Erythroblast (primary cell): Measurements from ENCODE around the gene TNIK.

Experiments
- DNase-seq, 2 experiments: peaks; one replicate each; lab custom pipeline; 2025; lab: John Stamatoyannopoulos, UW
- GATA1 ChIP-seq: IDR thresholded peaks from 2 replicates; pipeline ENCODE4 v1.6.1; 2011; ENCODE audit warnings: low read depth, mild to moderate bottlenecking, control low read depth, low read length, moderate library complexity
- POLR2A ChIP-seq: IDR thresholded peaks from 2 replicates; pipeline ENCODE4 v1.6.1; 2011; ENCODE audit warnings: mild to moderate bottlenecking, low read length

TNIK gene

GRCh38 chr3:171410186-171410585 is 50.0 kb downstream of the TNIK start:
- TF ChIP-seq GATA1 (no peak), POLR2A (no peak)
- DNase-seq = no peak

DNA sequence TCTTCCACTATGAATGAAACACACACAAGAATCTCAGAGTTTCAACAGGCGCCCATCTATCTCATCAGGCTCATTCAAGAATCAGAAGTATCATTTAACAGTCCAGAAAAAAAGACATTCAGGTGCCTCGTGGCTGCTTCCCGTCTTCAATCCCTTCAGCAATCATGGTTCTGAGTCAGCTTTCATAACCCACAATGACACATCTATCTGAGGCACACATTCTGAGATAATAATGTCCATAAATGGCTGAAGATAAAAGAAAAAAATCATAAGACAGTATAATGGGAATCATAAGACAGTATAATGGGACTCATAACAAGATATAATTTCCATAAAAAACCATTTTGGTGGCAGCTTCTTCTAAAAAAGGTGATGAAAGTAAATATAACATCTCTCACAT is 52.4 kb downstream of the TNIK start:
- no peak for TF ChIP-seq POLR2A
- peak in 1 of 2 experiments; percentile 17 for DNase-seq

DNA sequence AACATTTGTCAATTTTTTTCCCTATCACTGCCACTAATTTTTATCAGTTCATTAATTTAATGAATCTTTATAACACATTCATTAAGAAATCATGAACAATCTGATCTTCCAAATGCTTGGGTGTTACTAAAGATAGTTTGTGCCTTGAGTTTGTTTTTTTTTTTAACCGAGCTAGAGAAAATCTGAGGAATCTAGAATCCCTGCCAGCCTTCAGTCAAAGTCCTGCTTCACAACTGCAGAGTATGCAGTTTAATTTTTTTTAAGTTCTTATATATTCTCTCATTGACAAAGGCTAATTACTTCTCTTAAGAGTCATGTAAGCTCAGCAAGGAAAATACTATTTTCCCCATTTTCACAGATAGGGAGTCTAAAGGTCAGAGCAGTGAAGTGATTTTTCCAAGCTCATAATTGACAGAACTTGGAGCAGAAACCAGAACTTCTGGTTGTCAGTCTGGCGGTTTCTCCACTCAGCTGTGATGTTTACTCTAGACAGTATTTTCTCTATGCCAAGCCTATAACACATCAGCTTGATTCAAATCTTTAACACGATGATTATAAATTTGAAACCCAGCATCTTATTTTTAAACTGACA is 55.7 kb downstream of the TNIK start:
- TF ChIP-seq POLR2A (no peak), GATA1 (no peak)
- DNase-seq = no peak

DNA sequence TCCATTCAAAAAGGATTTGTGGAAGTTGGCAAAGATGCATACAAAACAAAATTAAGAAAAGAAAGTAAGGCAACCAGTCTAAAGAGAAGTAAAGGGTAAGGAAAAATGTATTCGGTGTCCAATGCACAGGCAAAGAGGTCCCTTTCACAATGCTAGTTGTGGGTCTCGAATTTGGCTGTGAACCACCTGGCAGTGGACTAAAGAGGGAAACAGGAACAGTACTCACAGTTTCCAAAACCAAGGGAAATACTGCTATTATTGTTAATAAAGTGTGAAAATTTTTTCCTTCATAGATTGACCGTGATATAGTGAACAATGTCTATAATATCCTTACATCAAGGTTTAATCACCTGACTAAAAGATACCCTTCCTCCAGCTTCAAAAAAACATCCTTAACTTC is 57.9 kb downstream of the TNIK start:
- DNase-seq = no peak
- TF ChIP-seq POLR2A (no peak), GATA1 (no peak)

GRCh38 chr3:171401432-171401831 is 58.8 kb downstream of the TNIK start:
- TF ChIP-seq POLR2A (no peak), GATA1 (no peak)
- no peak for DNase-seq

- no peak for DNase-seq
- TF ChIP-seq GATA1 (no peak), POLR2A (no peak)
These were observed 60.4 kb downstream of the TNIK start for GRCh38 chr3:171399842-171400241.

DNA sequence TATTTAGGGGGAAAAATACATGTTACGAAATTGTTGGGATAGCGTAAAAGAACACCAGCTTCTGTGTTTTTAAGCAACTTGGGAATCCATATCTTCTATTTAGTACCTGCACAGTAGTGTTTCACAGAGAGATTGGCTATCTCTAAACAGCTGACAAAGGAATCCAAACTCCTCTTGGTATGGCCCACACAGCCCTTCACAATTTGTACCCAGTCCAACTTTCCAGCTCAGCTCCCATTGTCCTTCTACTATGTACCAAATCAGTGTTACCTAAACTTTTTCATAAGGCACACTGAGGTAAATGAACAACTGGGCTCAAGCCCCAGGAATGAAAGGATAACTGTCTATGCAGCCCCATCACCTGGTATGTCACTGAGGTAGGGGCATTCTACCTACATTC is 61.9 kb downstream of the TNIK start:
- DNase-seq = no peak
- TF ChIP-seq GATA1 = no peak
- no peak for TF ChIP-seq POLR2A

- no peak for TF ChIP-seq POLR2A
- TF ChIP-seq GATA1 = no peak
- no peak for DNase-seq
These were observed 63.1 kb downstream of the TNIK start for GRCh38 chr3:171397089-171397488.

- TF ChIP-seq POLR2A (no peak), GATA1 (no peak)
- no peak for DNase-seq
These were observed 64.2 kb downstream of the TNIK start for GRCh38 chr3:171396048-171396447.

DNA sequence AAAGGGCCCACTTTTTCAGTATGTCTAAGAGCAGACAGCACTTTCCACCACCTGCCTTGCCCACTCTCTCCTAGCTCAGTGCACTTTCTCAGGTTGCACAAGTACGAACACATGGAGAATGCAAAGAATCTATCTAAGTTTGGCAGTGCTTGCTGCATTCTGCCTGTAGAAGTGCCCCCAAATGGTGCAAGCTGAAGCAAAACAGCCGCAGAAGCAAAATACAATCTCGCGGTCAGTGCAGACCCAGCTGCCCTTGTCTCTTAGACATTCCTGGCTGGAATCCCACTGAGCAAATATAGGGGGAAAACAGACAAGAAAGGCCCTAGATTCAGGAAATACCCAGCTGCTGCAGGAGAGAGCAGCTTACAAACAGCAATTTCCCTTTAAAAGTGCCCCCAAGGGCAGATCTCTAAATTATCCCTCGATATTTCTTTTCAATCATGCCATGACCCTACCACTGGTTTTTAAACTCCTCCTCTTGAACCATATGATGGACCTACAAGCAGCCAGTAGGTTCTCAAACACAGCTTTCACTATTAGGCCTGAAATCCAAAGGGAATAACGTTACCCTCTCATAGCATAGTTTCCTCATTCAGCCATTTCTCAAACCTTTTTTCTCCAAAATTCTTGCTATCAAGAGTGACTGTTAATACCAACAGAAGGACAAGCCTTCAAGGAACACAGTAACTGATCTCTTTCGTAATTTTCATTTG is 67.0 kb downstream of the TNIK start:
- no peak for DNase-seq
- TF ChIP-seq GATA1 = no peak
- no peak for TF ChIP-seq POLR2A

DNA sequence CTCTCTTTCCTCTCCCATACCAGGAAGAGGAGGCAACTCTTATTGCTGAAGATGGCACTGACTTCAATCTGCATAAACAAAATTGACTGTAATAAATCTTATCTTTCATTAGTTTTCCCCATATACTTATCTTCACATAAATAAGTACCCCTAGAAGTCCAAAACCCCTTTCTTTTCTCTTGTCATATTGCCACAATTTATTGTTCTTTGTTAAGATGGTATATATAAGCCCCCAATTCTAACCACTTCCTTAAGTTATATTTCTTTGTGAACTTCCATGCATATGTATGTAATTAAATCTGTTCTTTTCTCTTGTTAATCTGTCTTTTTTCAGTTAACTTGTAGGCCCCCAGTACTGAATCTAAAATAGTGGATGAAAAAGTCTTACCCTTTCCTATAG is 68.8 kb downstream of the TNIK start:
- TF ChIP-seq POLR2A (no peak), GATA1 (no peak)
- no peak for DNase-seq

DNA sequence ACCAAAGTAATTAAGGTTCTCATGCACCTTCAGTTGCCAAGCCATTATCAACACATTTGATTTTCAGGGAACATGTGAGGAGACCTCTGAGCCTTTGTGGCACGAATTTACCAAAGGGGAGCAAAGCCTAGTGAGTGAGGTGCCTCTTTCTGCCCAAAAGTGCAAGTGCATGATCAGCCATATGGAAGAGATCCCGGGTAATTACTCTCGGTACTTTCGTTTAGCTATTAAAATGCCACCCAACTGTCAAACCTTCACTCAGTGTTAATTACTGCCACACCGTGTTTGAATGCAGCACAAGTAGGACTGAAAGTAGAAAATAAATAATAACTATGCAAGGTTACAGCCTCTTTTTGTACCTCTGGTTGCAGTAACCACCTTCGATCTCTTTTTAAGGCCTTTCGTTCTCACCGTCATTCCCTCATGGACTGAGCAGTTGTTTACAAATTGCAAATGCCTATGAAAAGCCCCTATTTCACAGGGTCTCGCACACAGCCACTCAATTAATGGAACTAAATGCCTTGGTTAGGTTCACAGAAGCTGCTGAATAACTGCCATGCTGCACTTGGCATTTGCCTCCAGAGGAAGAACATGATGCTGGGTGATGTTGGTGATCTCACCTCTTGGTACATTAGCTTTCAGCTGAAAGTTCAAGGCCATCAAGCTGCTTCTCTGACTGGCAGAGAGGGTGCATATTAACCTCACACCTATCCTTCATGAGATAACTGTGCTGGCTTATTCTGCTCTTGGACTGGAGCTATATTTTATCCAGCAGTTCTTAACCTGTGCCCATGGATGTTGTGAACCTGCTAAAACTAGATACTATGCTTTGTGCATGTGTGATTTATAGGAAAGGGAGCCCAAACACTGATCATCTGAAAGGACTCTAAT is 69.9 kb downstream of the TNIK start:
- TF ChIP-seq POLR2A = no peak
- DNase-seq = no peak

DNA sequence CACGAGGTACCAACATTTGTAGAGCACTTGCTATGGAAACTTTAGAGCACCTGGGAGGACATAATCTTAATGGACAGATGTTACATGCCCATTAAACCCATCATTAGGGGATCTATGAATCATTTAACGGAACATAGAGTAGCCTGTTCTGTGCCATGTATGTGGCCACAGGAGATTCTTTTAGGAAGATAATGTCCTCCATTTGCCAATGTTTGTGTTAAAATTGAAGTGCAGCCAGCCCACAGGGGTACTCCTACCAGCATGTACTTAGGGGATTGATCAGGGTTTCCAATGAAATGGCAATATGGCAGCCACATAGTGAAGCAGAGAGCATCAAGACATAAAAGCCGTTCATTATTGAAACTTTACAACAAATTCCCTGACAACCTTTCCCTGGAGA is 70.7 kb downstream of the TNIK start:
- no peak for TF ChIP-seq POLR2A
- TF ChIP-seq GATA1 = no peak
- no peak for DNase-seq

DNA sequence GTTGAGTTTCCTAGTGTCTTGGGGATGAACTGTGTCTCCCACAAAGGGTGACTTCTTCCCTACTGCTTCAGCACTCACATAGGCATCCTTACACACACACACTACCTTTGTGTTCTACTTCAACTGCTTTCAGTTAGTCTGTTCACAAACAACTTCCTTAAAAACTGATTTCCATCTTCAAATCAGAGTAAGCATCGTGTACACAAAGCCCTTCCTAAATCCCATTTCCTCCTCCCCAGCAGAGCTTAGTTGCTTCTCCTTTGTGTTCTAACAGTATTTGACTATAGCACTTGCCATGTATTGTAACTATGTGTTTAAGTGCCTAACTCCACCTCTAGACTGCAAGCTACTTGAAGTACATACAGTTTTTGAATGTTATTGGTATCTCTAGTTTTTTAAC is 71.7 kb downstream of the TNIK start:
- TF ChIP-seq GATA1 (no peak), POLR2A (no peak)
- no peak for DNase-seq
